ENCODE data around the gene IRF7. TPM values are rescaled to one million over a fixed set of nuclear protein-coding genes. Genes with fewer than 3 reads are reported as not detected.

The IRF7 gene
- total RNA-seq, 2 donors from 2014 or later = 14.7 to 25.8 TPM

- Mint-ChIP-seq H3K4me3 (peak overlapping the region; percentile 86), H3K27me3 (no peaks in the 10 kb centered on the region), H3K27ac (no peak overlapping the region), H3K4me1 (no peaks in the 10 kb centered on the region), H3K9me3 (no peaks in the 10 kb centered on the region), H3K36me3 (ENCODE audit: low read depth) (peaks cover 29% of the 10 kb centered on the region)
- no peak for ATAC-seq (replicated peaks)
Observed at GRCh38 chr11:565921-566509, 49.7 kb downstream of the IRF7 start.

GRCh38 chr11:563812-564578, 51.8 kb downstream of the IRF7 start:
- Mint-ChIP-seq H3K4me1 (no peaks in the 10 kb centered on the region), H3K36me3 (ENCODE audit: low read depth) (peaks cover 29% of the 10 kb centered on the region), H3K4me3 (no peak overlapping the region), H3K9me3 (no peaks in the 10 kb centered on the region), H3K27me3 (no peaks in the 10 kb centered on the region), H3K27ac (no peak overlapping the region)
- ATAC-seq (replicated peaks) = no peak

- Mint-ChIP-seq H3K36me3 (ENCODE audit: low read depth) (peaks cover 29% of the 10 kb centered on the region), H3K27me3 (no peaks in the 10 kb centered on the region), H3K4me3 (no peak overlapping the region), H3K4me1 (no peaks in the 10 kb centered on the region), H3K9me3 (no peaks in the 10 kb centered on the region), H3K27ac (no peak overlapping the region)
- no peak for ATAC-seq (replicated peaks)
Observed at GRCh38 chr11:563066-563811, 52.5 kb downstream of the IRF7 start.

Other genes with a start within 250 kb of the IRF7 start
- gene B4GALNT4, start 246.5 kb downstream of the IRF7 start, total RNA-seq = 1 to 10 TPM; 1.4 to 9.4 TPM
- not detected for gene PKP3, start 221.7 kb downstream of the IRF7 start, total RNA-seq
- 10 to 100 TPM; 49.5 to 55.7 TPM for gene SIGIRR, start 201.0 kb downstream of the IRF7 start, total RNA-seq
- gene ANO9, start 173.9 kb downstream of the IRF7 start, total RNA-seq = 100 to 1,000 TPM in 1 of 2 donors, 10 to 100 TPM in 1; 36.0 to 119 TPM
- gene PTDSS2, start 165.7 kb downstream of the IRF7 start, total RNA-seq = 10 to 100 TPM; 24.1 to 28.0 TPM
- 100 to 1,000 TPM in 1 of 2 donors, 10 to 100 TPM in 1; 88.4 to 126 TPM for gene RNH1, start 108.7 kb downstream of the IRF7 start, total RNA-seq
- gene HRAS, start 80.4 kb downstream of the IRF7 start, total RNA-seq = 10 to 100 TPM; 29.5 to 73.2 TPM
- 1 to 10 TPM; 1.1 to 4.4 TPM for gene LRRC56, start 78.4 kb downstream of the IRF7 start, total RNA-seq
- gene LMNTD2, start 55.2 kb downstream of the IRF7 start, total RNA-seq = 1 to 10 TPM; 2.7 to 6.6 TPM
- 10 to 100 TPM; 22.7 to 37.7 TPM for gene RASSF7, start 55.0 kb downstream of the IRF7 start, total RNA-seq
- gene PHRF1, start 39.5 kb downstream of the IRF7 start, total RNA-seq = 10 to 100 TPM; 37.8 to 55.6 TPM
- gene CDHR5, start 9.0 kb upstream of the IRF7 start, total RNA-seq = not detected
- not detected for gene SCT, start 11.2 kb upstream of the IRF7 start, total RNA-seq
- 1 to 10 TPM in 1 of 2 donors, under 1 TPM in 1; 0.48 to 3.8 TPM for gene DRD4, start 21.3 kb upstream of the IRF7 start, total RNA-seq
- 10 to 100 TPM; 43.2 to 56.0 TPM for gene DEAF1, start 79.3 kb upstream of the IRF7 start, total RNA-seq
- 10 to 100 TPM; 11.7 to 14.6 TPM for gene TMEM80, start 79.9 kb upstream of the IRF7 start, total RNA-seq
- gene EPS8L2, start 90.3 kb upstream of the IRF7 start, total RNA-seq = 10 to 100 TPM; 23.6 to 34.6 TPM
- 100 to 1,000 TPM; 131 to 255 TPM for gene TALDO1, start 131.5 kb upstream of the IRF7 start, total RNA-seq
- 10 to 100 TPM; 42.3 to 60.9 TPM for gene GATD1, start 161.5 kb upstream of the IRF7 start, total RNA-seq
- 1 to 10 TPM; 1.2 to 3.9 TPM for gene CEND1, start 174.1 kb upstream of the IRF7 start, total RNA-seq
- gene SLC25A22, start 182.3 kb upstream of the IRF7 start, total RNA-seq = 10 to 100 TPM; 27.9 to 62.2 TPM
- gene PIDD1, start 189.3 kb upstream of the IRF7 start, total RNA-seq = 10 to 100 TPM; 35.8 to 43.8 TPM
- gene RPLP2, start 194.0 kb upstream of the IRF7 start, total RNA-seq = 1,000 to 10,000 TPM; 2,744 to 3,086 TPM
- 10 to 100 TPM; 36.8 to 39.3 TPM for gene PNPLA2, start 203.0 kb upstream of the IRF7 start, total RNA-seq
- gene CRACR2B, start 212.0 kb upstream of the IRF7 start, total RNA-seq = 1 to 10 TPM; 1.4 to 1.9 TPM
- 10 to 100 TPM; 61.5 to 74.6 TPM for gene CD151, start 217.0 kb upstream of the IRF7 start, total RNA-seq
- 100 to 1,000 TPM in 1 of 2 donors, 10 to 100 TPM in 1; 41.2 to 106 TPM for gene POLR2L, start 226.6 kb upstream of the IRF7 start, total RNA-seq
- gene TSPAN4, start 226.9 kb upstream of the IRF7 start, total RNA-seq = 10 to 100 TPM in 1 of 2 donors, 1 to 10 TPM in 1; 6.0 to 11.2 TPM